SK-N-SH treated with all-trans-retinoic acid at 6 μM for 48 hours (cell line): ENCODE data around the gene GP1BB.

ENCODE experiments used
- ARNTL ChIP-seq: fragments of 450-650 bp; formaldehyde crosslinking; IDR thresholded peaks from 2 replicates; pipeline ENCODE4 v1.5.0; 2020; ENCODE audit warnings: low read depth, mild to moderate bottlenecking, moderate library complexity, borderline replicate concordance
- ESRRG ChIP-seq: fragments of 250-450 bp; sonication (Bioruptor Pico); IDR thresholded peaks from 2 replicates; pipeline ENCODE4 v1.6.1; 2021; ENCODE audit warnings: mild to moderate bottlenecking
- RARB ChIP-seq: fragments of 250-450 bp; sonication (Bioruptor Pico); IDR thresholded peaks from 2 replicates; pipeline ENCODE4 v1.8.0; 2021; ENCODE audit warnings: mild to moderate bottlenecking, moderate library complexity
- ZFP3 ChIP-seq: fragments of 250-450 bp; sonication (Bioruptor Pico); IDR thresholded peaks from 2 replicates; pipeline ENCODE4 v1.5.0; 2020; ENCODE audit warnings: mild to moderate bottlenecking, moderate library complexity

DNA sequence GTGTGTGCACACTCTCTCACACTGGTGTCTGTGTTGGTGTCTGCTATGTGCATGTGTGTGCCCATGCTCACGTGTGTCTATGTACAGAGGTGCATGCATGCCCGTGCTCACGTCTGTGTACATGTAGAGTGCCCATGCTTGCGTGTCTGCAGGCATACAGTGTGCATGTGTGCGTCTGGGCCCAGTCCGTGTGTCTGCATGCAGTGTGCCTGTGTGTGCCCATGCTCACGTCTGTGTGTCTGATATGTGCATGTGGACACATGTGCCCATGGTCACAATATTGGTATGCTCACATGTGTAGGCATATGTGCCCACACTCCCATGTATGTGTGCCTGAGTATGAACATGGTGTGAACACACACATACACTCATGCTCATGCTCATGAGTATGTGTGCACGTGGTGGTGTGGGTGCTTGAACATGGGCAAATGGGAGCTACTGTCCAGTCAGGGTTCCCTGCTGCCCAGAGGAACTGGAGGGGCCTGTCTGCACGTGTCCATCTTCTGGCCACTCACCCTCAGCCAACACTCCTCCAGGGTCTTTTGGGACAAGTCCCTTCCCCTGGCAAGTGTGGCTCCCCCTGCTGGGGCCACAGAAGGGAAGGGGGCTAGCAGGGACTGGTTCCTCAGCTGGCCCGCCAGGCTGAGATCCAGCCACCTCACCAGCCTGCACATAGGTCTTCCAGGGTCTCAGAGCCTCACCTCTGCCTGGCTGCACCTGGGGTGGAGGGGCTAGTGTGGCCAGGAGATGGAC lies 29.9 kb downstream of the GP1BB start:
- TF ChIP-seq ARNTL (no peak), ZFP3 (CRISPR knock-in tag) (no peak), ESRRG (CRISPR knock-in tag) (no peak), RARB (no peak)
